NCI-H82 (cell line): ENCODE data around the gene NTN3.
"Not testable (repeated sequence)": the region's sequence is repeated elsewhere in the genome, so short reads cannot be mapped to it uniquely, and the experiment has no call there.

Experiments
- DNase-seq: peaks from one replicate; lab custom pipeline; 2025; lab: John Stamatoyannopoulos, UW

The NTN3 gene

GRCh38 chr16:2441143-2441804, 29.8 kb upstream of the NTN3 start:
- not testable (repeated sequence) for DNase-seq

- no peak for DNase-seq
These were observed 27.5 kb upstream of the NTN3 start for GRCh38 chr16:2443555-2443954.

GRCh38 chr16:2447920-2448583, 23.0 kb upstream of the NTN3 start:
- no peak for DNase-seq

- no peak for DNase-seq
These were observed 22.0 kb upstream of the NTN3 start for GRCh38 chr16:2449118-2449517.

- DNase-seq: no peak
These were observed 20.6 kb upstream of the NTN3 start for GRCh38 chr16:2450535-2450934.

GRCh38 chr16:2450975-2451381, 20.1 kb upstream of the NTN3 start:
- DNase-seq: no peak

GRCh38 chr16:2451851-2452320, 19.2 kb upstream of the NTN3 start:
- DNase-seq: no peak

GRCh38 chr16:2452650-2453049, 18.4 kb upstream of the NTN3 start:
- no peak for DNase-seq

DNA sequence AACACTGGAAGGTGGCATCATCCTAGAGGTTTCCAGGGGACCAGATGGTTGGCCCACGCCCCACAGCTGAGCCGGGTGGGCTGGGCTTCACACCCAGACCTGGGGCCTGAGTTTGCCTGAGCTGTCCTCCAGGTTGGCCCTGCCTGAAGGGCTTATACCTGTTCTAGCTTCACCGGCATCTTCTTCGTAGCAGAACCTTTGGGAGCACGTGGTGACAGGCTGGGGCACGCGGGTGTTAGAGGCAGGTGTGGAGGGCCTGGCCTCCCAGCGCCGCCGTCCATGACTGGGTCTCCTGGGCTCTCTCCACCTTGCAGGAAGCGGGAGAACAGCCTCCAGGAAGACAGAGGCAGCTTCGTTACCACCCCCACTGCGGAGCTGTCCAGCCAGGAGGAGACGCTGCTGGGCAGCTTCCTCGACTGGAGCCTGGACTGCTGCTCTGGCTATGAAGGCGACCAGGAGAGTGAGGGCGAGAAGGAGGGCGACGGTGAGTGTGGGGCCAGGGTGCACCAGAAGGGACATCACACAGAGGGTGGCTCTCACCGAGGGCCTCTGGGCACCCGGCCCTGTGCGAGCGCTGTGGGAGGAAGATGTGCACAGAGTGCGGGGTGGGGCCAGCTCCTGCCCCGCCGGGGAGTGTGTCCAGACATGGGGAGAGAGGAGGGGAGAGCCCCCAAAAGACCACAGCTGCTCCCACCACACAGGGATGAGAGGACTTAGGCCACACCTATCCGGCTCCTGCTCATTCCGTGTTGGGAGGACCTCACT, 15.8 kb upstream of the NTN3 start:
- no peak for DNase-seq

- DNase-seq: no peak
These were observed 14.4 kb upstream of the NTN3 start for GRCh38 chr16:2456551-2457153.

DNA sequence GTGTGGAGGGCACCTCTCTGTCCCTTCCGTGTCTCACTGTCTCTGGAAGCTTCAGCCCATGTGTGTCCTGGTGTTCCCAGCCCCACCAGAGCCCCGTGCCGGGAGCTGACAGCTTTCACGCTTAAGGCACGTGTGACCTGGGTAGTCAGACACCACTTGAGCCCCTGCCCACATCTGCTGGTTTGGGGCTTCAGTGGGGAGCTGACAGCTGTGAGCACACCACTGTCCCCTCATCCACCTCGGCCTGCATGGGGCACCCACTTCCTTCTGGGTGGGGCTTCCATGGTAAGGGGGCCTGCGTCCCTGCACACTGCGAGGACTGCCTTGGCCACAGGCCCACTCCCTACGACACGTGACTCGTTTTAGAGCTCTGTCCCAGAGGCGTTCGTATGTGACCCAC, 13.8 kb upstream of the NTN3 start:
- DNase-seq: no peak

DNA sequence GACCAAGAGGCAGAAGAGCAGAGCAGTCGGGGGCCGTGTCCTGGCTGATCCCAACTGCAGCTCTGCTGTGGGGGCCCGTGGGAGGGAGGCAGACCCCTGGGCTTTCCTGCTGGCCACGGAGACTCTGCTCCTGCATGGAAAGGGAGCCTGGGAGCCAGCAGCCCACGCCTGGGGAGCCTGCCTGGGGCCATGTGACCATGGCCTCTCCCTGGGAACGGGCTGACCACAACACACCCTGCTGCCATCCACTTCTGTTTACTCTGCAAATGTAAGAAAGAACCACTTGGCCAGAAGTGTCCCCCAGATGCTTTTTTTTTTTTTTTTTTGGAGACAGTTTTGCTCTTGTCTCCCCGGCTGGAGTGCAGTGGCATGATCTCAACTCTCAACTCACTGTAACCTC, 13.2 kb upstream of the NTN3 start:
- no peak for DNase-seq

DNA sequence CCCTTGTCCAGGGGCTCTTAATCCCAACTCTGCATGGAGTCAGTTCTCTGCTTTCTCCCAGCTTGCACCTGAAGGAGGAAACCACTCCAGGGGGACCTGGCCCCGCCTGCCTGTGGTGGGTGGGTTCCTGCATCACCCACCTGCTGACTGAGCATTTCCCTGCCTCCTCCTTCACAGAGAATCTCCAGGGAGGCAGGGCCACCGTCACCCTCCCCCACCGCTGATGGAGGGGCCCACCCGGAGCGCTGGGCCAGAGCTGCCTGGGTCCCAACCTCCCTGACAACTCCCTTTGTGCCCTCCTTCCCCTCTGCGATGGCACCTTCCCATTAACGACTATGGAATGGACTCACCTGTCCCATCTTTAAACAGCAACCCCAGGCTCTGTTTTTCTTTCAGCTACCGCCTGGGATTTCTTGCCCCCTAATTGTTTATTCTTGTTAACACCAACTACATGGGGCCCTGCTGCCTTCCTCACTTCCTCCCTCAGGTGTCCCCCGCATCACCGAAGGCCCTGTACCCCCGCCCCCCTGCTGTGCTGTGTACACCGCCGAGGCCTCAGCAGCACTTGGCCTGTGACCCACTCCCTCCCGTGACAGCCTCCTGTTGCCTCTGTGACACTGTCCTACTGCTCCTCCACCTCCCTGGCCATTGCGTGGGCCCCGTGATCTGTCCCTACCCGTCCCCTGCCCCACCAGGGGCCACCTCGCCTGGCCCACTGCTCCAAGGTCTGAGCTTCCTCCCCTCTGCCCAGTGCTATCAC, 12.0 kb upstream of the NTN3 start:
- DNase-seq: peak; percentile 60

DNA sequence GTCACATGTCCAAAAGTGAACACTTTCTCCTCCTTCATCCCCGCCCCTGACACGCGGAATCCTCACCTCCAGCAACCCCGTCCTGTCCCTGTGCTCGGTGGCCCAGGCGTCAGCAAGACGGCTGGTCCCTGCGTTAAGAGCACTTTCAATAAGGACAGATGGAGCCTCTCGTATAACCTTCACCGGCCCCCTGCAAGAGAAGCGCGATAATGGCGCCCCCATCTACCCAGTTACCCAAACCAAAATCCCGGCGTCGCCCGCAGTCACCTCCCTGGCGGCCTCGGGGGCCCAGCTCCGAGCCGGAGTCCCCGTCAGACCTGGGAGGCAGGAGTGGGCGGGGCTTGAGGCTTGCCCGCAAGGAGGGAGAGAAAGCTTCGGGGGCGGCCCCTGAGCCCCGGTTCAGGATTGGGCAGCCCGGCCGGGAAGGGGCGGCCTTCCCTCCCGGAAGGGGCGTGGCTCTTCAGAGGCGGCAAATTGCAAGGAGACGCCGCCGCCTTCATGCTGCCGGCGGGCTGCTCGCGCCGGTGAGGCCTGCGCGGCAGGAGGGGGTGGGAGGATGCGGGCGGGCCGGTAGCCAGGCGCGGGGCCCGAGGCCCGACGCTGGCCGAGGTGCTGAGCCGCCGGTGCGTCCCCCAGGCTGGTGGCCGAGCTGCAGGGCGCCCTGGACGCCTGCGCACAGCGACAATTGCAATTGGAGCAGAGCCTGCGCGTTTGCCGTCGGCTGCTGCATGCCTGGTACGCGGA, 11.3 kb upstream of the NTN3 start, which contains the start of gene TEDC2:
TEDC2 (plus strand) TSS at position 463 of the 744 bp plus-strand sequence; CDS start at position 499, 36 bp downstream.
- peak; percentile 99 for DNase-seq

GRCh38 chr16:2460391-2460713, 10.7 kb upstream of the NTN3 start:
- no peak for DNase-seq

DNA sequence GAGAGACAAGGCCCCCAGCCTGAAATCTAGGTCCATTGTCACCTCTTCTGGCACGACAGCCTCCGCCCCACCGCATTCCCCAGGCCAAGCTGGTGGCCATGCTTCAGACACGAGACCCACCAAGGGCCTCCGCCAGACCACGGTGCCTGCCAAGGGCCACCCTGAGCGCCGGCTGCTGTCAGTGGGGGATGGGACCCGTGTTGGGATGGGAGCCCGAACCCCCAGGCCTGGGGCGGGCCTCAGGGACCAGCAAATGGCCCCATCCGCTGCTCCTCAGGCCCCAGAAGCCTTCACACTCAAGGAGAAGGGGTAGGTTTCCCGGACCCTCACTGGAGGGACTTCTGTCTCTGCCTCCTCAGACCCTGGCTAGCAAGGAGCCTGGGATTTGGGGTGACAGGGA, 10.2 kb upstream of the NTN3 start:
- no peak for DNase-seq

DNA sequence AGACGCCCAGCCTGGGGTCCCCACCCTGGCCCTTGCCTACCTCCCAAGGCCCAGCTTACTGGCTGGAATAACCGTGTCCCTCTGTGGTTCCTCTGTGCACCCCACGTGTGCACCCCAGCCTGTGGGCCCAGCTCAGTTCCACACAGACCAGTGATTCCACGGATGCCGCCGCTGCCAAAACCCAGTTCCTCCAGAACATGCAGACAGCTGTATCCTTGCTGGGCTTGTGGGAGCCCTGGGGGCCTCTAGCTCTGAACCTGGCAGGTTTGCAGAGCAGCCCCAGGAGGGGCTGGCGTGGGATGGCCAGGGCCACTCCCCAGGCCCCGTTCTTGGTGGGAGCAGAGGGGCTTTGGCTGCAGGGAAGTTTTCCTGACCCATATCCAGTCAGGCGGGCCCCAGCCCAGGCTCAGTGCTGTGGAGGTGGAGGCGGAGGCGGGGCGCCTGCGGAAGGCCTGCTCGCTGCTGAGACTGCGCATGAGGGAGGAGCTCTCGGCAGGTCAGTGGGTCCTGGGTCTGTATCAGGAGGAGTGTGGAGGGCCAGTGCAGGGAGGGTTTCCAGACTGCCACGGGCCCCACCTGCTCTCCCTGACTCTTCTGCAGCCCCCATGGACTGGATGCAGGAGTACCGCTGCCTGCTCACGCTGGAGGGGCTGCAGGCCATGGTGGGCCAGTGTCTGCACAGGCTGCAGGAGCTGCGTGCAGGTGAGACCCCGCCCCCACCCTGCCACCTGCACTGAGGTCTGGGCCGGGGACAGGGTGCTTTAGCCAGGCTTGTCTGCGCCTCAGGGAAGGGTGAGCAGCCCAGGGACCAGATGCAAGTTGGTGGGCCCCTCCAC, 8.8 kb upstream of the NTN3 start:
- no peak for DNase-seq

GRCh38 chr16:2464333-2464732, 6.8 kb upstream of the NTN3 start:
- peak; percentile 55 for DNase-seq

- peak; percentile 61 for DNase-seq
These were observed 5.3 kb upstream of the NTN3 start for GRCh38 chr16:2465653-2466415.
